ENCODE results near the gene ELOVL1. TPM values are rescaled to one million over a fixed set of nuclear protein-coding genes. Genes with fewer than 3 reads are reported as not detected.

Gene ELOVL1
- total RNA-seq, 2 experiments from 2014 or later = 56.0 to 72.1 TPM

DNA sequence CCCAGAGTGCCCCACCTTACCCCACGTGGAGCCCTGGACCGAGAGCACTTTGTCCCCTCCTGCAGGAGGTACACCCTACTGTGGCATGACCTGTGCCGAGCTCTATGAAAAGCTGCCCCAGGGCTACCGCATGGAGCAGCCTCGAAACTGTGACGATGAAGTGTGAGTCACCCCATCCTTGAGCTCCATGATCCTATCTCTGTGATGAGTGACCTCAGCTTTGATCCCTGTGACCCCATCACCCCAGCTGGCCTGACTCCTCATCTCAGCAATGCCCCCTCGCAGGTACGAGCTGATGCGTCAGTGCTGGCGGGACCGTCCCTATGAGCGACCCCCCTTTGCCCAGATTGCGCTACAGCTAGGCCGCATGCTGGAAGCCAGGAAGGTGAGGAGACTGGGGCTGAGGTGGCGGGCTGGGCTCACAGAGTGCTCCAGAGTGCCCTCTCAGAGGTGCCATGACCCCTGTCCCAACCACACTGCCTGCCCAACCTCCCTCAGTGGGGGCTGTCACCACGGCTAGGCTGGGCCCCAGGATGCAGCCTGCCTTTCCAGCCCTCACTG lies 46.4 kb downstream of the ELOVL1 start:
- H3K4me1 Mint-ChIP-seq = peaks cover 10% of the 10 kb centered on the region
- peaks cover 1% of the 10 kb centered on the region for H3K36me3 Mint-ChIP-seq (ENCODE audit: low read depth)
- DNase-seq (no peak), ATAC-seq (no peak)
- CTCF ChIA-PET = no interaction called here
- intact Hi-C loops (cut with DNase I, micrococcal nuclease) = no loop called here
- H3K27me3 Mint-ChIP-seq = no peaks in the 10 kb centered on the region
- H3K4me3 Mint-ChIP-seq = no peak overlapping the region
- no peak overlapping the region for H3K27ac Mint-ChIP-seq
- peaks cover 11% of the 10 kb centered on the region for H3K9me3 Mint-ChIP-seq (ENCODE audit: low read depth)
- POLR2A ChIA-PET = no interaction called here

GRCh38 chr1:43319766-43320165 lies 48.0 kb downstream of the ELOVL1 start:
- POLR2A ChIA-PET = no interaction called here

DNA sequence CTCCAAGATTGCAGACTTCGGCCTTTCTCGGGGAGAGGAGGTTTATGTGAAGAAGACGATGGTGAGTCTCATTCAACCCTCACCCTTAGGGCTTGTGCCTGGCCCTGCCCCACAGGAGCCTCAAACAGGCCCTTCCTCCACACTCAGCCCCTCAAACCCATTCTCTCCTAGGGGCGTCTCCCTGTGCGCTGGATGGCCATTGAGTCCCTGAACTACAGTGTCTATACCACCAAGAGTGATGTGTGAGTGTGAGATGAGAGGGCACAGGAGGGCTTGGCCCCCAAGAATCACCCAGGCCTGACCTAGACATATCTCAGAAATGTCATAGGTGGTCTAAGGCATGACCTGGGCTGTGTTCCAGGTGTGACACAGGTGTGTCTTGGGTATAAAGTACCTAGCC lies 48.5 kb downstream of the ELOVL1 start:
- CTCF ChIA-PET = no interaction called here
- peaks cover 4% of the 10 kb centered on the region for H3K4me1 Mint-ChIP-seq
- intact Hi-C loops (cut with DNase I, micrococcal nuclease) = no loop called here
- H3K4me3 Mint-ChIP-seq = no peak overlapping the region
- no peaks in the 10 kb centered on the region for H3K36me3 Mint-ChIP-seq (ENCODE audit: low read depth)
- POLR2A ChIA-PET = no interaction called here
- DNase-seq = no peak
- no peak for ATAC-seq
- H3K9me3 Mint-ChIP-seq (ENCODE audit: low read depth) = peaks cover 2% of the 10 kb centered on the region
- H3K27me3 Mint-ChIP-seq = no peaks in the 10 kb centered on the region
- H3K27ac Mint-ChIP-seq = no peak overlapping the region

More at GRCh38 chr1:43319766-43320165, 48.0 kb downstream of the ELOVL1 start:
- Mint-ChIP-seq H3K27me3 (no peaks in the 10 kb centered on the region), H3K9me3 (ENCODE audit: low read depth) (peaks cover 6% of the 10 kb centered on the region), H3K4me1 (peaks cover 9% of the 10 kb centered on the region), H3K27ac (no peak overlapping the region), H3K36me3 (ENCODE audit: low read depth) (no peaks in the 10 kb centered on the region), H3K4me3 (no peak overlapping the region)
- CTCF ChIA-PET = no interaction called here
- DNase-seq (no peak), ATAC-seq (no peak)
- intact Hi-C loops (cut with DNase I, micrococcal nuclease) = no loop called here

DNA sequence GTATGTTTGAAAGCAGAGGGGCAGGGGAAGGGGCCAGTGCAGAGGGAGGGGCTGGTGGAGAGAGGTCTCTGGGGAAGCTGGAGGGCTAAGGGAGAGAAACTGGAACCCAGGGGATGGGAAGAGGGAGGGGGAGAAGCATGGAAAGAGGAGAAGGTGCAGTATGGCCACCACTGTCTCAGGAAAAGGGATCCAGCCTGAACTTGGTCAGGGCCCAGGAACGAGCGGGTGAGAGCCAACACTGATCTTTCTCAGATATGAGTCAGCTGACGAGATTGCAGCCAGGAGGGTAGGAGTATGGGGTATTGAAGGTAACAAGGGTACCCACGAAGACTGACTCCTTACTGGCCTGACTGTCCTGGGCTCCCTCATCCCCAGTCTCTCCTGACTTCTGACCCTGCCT lies 49.0 kb downstream of the ELOVL1 start:
- CTCF ChIA-PET = no interaction called here

GRCh38 chr1:43317817-43318471 lies 49.9 kb downstream of the ELOVL1 start:
- ChIA-PET CTCF (no interaction called here), POLR2A (no interaction called here)
- Mint-ChIP-seq H3K4me1 (no peaks in the 10 kb centered on the region), H3K9me3 (ENCODE audit: low read depth) (no peaks in the 10 kb centered on the region), H3K27me3 (no peaks in the 10 kb centered on the region), H3K27ac (no peak overlapping the region), H3K36me3 (ENCODE audit: low read depth) (no peaks in the 10 kb centered on the region), H3K4me3 (no peak overlapping the region)
- DNase-seq (no peak), ATAC-seq (no peak)
- intact Hi-C loops (cut with DNase I, micrococcal nuclease) = no loop called here

More for the DNA sequence above, 49.0 kb downstream of the ELOVL1 start:
- Mint-ChIP-seq H3K4me1 (no peaks in the 10 kb centered on the region), H3K27me3 (no peaks in the 10 kb centered on the region), H3K4me3 (no peak overlapping the region), H3K9me3 (ENCODE audit: low read depth) (no peaks in the 10 kb centered on the region), H3K27ac (no peak overlapping the region), H3K36me3 (ENCODE audit: low read depth) (no peaks in the 10 kb centered on the region)
- DNase-seq (no peak), ATAC-seq (no peak)
- POLR2A ChIA-PET = no interaction called here
- intact Hi-C loops (cut with DNase I, micrococcal nuclease) = no loop called here

- ATAC-seq = no peak
- ChIA-PET POLR2A (no interaction called here), CTCF (no interaction called here)
- Mint-ChIP-seq H3K4me3 (no peak overlapping the region), H3K36me3 (ENCODE audit: low read depth) (no peaks in the 10 kb centered on the region), H3K27me3 (no peaks in the 10 kb centered on the region), H3K9me3 (ENCODE audit: low read depth) (no peaks in the 10 kb centered on the region), H3K27ac (no peak overlapping the region), H3K4me1 (no peaks in the 10 kb centered on the region)
- intact Hi-C loops (cut with DNase I, micrococcal nuclease) = no loop called here
- no peak for DNase-seq
These were observed 50.9 kb downstream of the ELOVL1 start for GRCh38 chr1:43316738-43317520.

DNA sequence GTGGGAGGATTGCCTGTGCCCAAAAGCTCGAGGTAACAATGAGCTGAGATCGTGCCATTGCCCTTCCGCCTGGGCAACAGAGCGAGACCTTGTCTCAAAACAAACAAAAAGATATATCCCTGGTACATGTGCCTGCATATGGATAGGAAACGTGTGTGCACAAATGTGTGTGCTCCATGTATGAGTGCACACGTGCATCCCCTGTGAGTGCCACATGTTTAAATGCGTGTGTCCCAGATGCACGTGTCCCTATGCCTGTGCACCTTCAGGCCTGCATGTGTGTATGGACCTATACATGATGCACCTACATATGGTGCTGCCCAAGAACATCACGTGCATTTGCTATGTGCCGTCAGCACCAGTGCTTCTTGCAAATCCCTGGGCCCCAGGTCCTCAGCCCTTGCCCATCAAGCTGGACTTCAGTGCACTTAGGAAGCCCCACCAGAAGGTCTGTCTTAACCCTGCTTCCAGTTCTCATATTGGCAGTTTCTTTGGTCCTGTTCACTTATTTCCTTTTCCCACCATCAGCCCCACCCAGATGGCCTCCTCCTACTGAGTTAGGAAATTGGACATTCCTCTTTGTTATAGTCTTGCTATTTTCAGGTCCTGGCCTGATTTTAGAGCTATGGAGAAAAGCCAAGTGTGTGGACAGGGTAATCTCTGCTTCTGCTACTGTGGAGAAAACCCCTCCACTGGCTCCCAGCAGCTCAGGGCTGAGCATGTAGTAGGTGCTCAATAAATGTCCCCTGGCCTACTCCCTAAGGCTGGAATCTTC lies 51.7 kb downstream of the ELOVL1 start:
- DNase-seq (no peak), ATAC-seq (no peak)
- intact Hi-C loops (cut with DNase I, micrococcal nuclease) = no loop called here
- Mint-ChIP-seq H3K27me3 (no peaks in the 10 kb centered on the region), H3K36me3 (ENCODE audit: low read depth) (no peaks in the 10 kb centered on the region), H3K9me3 (ENCODE audit: low read depth) (no peaks in the 10 kb centered on the region), H3K4me3 (no peak overlapping the region), H3K27ac (no peak overlapping the region), H3K4me1 (no peaks in the 10 kb centered on the region)
- ChIA-PET POLR2A (no interaction called here), CTCF (no interaction called here)

DNA sequence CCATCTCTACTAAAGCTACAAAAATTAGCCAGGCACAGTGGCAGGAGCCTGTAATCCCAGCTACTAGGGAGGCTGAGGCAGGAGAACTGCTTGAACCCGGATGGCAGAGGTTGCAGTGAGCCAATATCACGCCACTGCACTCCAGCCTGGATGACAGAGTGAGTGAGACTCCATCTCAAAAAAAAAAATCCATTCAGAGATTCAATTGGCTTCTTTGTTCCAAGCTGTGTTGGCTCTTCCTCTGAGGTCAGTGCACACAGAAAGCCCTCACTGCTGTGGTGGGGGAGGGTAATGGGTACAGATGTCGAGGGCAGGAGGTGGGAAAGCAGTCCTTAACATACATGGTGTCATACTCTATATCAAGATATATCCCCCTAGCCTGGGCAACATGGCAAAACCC lies 52.3 kb downstream of the ELOVL1 start:
- H3K36me3 Mint-ChIP-seq (ENCODE audit: low read depth) = no peaks in the 10 kb centered on the region
- H3K4me1 Mint-ChIP-seq = no peaks in the 10 kb centered on the region
- ATAC-seq (no peak), DNase-seq (no peak)
- no peak overlapping the region for H3K27ac Mint-ChIP-seq
- POLR2A ChIA-PET = no interaction called here
- H3K4me3 Mint-ChIP-seq = no peak overlapping the region
- intact Hi-C loops (cut with DNase I, micrococcal nuclease) = no loop called here
- H3K9me3 Mint-ChIP-seq (ENCODE audit: low read depth) = no peaks in the 10 kb centered on the region
- CTCF ChIA-PET = interaction anchor here (0.7 kb wide), 1 partner anchor 14 kb away, joined by 3 read pairs; no protein-coding TSS in a partner anchor
- H3K27me3 Mint-ChIP-seq = no peaks in the 10 kb centered on the region

DNA sequence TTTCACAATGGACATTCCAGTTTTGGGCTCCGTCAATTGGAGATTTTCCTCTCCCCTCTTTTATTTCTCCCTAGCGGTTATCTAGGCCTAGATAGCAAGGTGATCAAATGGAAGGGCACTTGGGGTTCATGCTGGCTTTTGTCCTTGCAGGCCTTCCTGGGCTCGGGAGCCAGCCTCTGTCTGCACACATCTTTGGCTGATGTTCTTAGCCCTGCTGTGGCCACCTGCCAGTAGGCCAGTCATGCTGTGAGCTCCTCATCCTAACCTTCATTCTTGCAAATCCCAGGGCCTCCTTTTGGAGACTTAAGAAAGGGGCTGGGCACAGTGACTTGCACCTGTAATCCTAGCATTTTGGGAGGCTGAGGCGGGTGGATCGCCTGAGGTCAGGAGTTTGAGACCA lies 53.6 kb downstream of the ELOVL1 start:
- ChIA-PET POLR2A (no interaction called here), CTCF (no interaction called here)
- H3K27ac Mint-ChIP-seq = no peak overlapping the region
- H3K9me3 Mint-ChIP-seq (ENCODE audit: low read depth) = no peaks in the 10 kb centered on the region
- no peaks in the 10 kb centered on the region for H3K4me1 Mint-ChIP-seq
- DNase-seq (no peak), ATAC-seq (no peak)
- intact Hi-C loops (cut with DNase I, micrococcal nuclease) = no loop called here
- H3K4me3 Mint-ChIP-seq = no peak overlapping the region
- H3K27me3 Mint-ChIP-seq = no peaks in the 10 kb centered on the region
- no peaks in the 10 kb centered on the region for H3K36me3 Mint-ChIP-seq (ENCODE audit: low read depth)

- Mint-ChIP-seq H3K27me3 (no peaks in the 10 kb centered on the region), H3K9me3 (ENCODE audit: low read depth) (no peaks in the 10 kb centered on the region), H3K4me1 (no peaks in the 10 kb centered on the region), H3K36me3 (ENCODE audit: low read depth) (no peaks in the 10 kb centered on the region), H3K4me3 (no peak overlapping the region), H3K27ac (no peak overlapping the region)
- POLR2A ChIA-PET = no interaction called here
- intact Hi-C loops (cut with DNase I, micrococcal nuclease) = no loop called here
- DNase-seq = no peak
- CTCF ChIA-PET = interaction anchor here (0.7 kb wide), 1 partner anchor 238 kb away, joined by 3 read pairs; no protein-coding TSS in a partner anchor
- ATAC-seq = no peak
These were observed 54.0 kb downstream of the ELOVL1 start for GRCh38 chr1:43313771-43314170.
